Activated T-cell treated with anti-CD3 and anti-CD28 coated beads for 4 hours (primary cell): Measurements from ENCODE around the gene SP140.
"Not testable (repeated sequence)": the region's sequence is repeated elsewhere in the genome, so short reads cannot be mapped to it uniquely, and the experiment has no call there.

Source experiments
- DNase-seq: peaks from one replicate; pipeline ENCODE4 v3.0.0-alpha.2; 2020

The SP140 gene

DNA sequence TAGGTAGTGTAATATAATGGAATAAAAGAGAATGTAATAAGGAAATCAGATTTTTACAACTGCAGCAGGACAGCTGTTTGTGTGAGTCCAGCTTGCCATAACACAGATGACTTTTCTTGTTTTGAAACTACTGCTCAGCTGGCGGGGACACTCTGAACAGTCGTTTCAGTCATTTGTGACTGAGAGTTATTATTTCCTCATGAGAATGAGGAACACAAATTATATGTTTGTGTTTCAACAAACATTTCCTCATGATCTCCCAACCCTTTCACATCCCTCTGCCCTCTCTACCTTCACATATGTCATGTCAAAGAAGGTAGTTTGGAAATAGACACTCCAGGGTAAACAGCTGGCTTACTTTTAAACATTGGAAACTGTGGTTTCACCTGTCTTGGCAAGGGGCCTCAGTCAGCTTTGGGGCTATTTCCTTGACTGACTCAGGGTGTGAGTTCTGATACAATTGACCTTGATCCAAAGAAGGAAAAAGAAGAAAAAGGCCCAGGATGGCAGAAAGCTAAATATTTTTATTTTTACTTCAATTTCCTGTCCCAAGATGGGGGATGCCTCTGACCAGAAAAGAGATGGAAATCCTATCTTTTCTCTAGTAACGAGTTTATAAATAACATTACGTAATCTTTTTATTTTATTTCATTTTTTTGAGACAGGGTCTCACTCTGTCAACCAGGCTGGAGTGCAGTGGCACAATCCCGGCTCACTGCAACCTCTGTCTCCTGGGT, 102.0 kb downstream of the SP140 start:
- no peak for DNase-seq

DNA sequence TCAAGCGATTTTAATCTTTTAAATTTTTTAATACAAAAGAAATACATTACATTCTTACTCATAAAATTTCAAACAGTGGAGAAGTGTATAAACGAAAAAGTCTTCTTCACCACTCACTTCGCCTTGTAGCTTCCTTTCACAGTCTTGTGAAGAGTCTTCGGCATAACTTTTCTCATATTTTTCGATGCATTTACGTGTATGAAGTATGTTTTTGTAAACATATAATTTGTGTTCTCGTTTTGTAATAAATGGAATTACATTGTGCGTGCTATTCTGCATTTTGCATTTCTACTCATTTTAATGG, 102.6 kb downstream of the SP140 start:
- no peak for DNase-seq

DNA sequence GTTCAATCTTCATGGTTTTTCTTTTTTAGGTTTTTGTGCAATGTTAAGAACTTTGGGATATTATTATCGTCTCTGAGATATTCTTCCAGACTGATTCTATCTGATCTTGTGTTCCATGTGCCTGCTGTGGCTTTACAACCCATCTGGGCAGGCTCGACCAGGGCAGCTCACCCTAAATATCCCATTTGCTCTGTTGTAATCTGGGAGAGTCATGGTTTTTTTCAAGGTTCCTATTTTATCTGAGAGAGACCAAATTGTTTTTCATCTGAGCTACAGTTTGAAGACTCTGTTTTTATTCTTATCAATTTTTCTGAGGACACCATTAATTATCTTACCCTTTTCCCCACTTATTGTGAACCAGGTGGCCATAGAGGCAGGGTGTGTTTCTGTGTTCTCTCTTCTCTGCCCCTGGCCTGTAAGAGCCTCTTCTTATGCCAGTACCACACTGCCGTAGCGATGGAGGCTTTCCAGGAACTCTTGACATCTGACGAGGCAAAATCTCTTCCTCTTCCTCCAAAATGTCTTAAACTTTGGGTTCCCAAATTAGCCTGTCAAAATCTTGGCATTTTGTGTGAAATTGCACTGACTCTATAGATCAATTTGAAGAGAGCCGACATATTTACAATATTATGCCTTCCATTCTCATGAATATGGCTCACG, 104.5 kb downstream of the SP140 start:
- no peak for DNase-seq

DNA sequence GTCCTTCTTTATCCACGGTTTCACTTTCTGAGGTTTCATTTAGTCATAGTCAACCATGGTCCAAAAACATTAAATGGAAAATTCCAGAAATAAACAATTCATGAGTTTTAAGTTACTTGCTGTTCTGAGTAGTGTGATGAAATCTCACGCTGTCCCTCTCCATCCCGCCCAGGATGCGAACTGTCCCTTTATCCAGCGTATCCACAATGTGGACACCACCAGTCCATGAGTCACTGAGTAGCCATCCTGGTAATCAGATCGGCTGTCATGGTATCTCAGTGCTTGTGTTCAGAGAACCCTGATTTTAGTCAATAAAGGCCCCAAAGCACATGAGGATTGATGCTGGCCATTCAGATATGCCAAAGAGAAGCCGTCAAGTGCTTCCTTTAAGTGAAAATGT, 105.2 kb downstream of the SP140 start:
- no peak for DNase-seq

DNA sequence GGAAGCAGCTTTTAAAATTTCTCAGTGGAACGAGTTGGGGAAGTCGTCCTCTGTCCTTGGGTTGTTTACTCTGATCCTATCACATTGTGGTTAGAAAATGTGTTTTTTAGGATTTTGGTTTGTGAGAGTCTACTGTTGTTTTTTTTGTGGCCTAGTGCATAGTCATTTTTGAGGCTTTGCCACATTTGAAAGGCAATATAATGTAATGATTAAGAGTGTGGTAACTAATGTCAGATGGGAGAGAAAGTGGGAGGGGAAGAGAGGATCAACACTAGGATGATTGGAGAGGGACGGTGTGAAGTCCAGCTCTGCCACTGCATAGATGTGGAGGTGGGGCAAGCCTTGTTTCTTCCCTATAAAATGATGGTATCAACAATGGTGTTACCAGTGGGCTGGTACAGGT, 109.9 kb downstream of the SP140 start:
- no peak for DNase-seq

DNA sequence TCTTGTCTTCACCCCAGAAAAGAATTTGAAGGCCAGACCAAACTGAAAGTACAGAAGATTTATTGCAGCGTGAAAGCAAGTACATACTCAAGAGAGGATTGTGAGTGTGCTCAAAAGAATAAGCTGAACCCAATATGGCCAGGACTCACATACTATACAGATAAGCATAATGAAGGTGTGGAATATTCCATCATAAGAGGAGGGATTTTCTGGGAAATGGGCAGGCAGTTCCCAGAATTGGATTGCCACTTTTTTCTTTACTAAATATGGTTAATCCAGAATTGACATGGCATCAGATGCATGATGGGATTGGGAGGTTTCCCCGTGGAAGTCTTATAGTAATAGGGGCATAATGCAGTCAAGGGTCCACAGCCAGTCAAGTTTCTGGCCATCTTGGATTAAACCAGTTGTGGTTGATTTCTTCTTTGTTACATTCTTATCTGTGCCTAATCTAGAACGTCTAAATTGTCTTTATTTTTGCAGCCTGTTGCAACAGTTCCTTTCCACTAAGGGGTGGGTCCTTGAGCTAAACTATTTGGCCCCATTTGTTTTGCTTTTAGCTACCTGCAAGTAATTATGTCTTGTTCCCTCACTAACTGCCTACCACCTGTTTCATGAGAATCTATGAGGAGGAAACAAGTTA, 110.4 kb downstream of the SP140 start:
- no peak for DNase-seq

DNA sequence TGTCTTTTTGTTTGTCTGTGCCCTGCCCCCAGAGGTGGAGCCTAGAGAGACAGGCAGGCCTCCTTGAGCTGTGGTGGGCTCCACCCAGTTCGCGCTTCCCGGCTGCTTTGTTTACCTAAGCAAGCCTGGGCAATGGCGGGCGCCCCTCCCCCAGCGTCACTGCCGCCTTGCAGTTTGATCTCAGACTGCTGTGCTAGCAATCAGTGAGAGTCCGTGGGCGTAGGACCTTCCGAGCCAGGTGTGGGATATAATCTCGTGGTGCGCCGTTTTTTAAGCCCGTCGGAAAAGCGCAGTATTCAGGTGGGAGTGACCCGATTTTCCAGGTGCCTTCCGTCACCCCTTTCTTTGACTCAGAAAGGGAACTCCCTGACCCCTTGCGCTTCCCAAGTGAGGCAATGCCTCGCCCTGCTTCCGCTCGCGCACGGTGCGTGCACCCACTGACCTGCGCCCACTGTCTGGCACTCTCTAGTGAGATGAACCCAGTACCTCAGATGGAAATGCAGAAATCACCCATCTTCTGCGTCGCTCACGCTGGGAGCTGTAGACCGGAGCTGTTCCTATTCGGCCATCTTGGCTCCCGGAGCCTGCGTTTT, 116.5 kb downstream of the SP140 start:
- not testable (repeated sequence) for DNase-seq

DNA sequence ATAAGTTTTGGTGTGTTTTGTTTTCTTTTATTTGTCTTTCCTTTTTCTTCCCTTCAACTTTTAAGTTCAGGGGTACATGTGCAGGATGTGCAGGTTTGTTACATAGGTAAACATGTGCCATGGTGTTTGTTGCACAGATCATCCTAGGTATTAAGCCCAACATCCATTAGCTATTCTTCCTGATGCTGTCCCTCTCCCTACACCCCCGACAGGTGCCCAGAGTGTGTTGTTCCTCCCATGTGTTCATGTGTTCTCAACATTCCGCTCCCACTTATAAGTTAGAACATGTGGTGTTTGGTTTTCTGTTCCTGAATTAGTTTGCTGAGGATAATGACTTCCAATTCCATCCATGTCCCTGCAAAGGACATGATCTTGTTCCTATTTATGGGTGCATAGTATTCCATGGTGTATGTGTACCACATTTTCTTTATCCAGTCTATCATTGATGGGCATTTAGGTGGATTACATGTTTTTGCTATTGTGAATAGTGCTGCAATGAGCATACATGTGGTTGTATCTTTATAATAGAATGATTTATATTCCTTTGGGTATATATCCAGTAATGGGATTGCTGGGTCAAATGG, 117.6 kb downstream of the SP140 start:
- not testable (repeated sequence) for DNase-seq

DNA sequence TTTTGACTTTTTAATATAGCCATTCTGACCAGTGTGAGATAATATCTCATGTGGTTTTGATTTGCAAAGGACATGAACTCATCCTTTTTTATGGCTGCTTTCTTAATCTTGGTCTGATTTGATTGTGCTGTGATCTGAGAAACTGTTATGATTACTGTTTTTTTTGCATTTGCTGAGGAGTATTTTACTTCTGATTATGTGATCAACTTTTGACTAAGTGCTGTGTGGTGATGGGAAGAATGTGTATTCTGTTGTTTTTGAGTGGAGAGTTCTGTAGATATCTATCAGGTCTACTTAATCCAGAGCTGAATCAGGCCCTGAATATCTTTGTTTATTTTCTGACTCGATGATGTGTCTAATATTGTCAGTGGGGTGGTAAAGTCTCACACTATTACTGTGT, 118.2 kb downstream of the SP140 start:
- no peak for DNase-seq

DNA sequence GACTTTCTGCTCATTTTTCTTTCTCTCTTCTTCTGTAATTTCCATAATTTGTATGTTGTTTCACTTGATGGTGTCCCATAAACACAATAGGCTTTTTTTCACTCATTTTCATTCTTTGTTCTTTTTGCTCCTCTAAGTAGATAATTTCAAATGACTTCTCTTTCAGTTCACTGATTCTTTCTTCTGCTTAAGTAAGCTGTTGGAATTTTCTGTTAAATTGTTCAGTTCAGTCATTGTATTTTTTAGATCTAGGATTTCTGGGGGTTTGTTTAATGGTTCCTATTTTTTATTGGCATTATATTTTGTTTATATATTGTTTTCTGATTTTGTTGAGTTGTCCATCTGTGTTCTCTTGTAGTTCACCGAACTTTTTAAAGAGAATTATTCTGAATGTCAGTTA, 120.9 kb downstream of the SP140 start:
- DNase-seq: no peak

DNA sequence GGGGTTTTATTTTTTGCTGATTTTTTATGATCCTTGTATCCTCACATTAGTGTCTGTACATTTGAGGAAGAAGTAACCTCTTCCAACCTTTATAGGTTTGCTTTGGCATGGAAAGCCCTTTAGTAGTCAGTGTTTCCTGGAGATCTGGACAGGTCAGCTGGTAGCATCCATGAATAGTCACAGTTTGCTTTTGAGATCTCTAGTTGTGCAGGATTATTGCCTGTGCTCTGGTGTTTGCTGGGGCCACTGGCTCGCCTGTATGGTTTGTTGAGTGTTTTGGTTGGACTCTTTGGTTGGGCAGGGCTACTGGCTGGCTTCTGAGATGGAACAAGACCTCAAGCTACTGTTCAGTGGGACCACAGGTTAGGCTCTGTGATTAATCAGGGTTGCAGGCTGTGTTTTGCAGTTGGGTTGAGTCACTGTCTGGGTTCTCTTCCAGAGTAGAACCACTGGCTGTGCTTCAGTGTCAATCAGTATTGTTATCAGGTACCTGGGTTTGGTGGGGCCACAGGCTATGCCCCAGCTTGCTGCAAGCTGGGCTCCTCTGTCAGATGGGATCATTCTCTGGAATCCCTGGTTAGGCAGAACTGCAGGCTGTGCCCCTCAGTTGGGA, 121.5 kb downstream of the SP140 start:
- DNase-seq: no peak

DNA sequence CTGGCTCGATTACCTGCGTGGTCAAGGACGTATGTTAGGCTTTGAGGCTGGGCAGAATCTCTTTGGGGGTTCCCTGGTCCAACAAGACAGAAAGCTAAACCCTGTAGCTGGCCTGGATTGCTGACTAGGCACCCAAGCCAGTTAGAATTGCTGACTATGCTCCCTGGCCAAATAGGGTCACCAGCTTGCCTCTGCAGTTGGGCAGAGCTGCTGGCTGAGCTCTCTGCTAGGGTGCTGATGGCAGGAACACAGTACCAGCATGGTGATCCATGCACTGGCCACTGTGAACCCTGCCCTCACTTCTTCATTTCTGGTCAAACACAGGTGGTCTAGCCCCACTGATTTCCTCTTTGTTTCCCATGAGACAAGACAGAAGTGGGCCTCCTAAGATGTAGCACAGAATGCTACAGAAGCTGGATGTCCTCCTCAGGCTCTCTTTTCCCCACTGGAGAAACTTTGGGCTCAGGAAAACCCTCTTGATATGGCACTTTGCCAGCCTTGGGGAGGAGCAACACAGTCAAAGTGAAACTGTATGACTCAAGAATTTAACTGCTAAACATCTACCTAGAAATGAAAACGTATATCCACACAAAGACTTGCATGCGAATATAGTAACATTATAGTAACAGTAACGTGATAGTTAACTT, 122.2 kb downstream of the SP140 start:
- DNase-seq: peak; percentile 23

DNA sequence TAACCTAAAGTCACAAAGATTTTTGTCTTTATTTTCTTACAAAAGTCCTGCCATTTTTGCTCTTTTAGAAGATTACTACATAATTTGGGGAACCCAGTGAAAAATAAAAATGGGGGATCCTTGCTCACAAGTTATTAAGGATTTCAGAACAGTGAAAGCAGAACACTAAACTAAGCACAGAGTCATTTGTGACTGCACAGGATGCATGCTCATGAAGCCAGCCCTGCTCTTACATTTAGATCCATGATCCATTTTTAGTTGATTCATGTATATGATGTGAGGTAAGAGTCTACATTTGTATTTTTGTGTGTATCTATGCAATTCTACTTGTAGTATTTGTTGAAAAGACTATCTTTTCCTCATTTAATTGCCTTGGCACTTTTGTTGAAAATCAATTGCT, 123.3 kb downstream of the SP140 start:
- no peak for DNase-seq

DNA sequence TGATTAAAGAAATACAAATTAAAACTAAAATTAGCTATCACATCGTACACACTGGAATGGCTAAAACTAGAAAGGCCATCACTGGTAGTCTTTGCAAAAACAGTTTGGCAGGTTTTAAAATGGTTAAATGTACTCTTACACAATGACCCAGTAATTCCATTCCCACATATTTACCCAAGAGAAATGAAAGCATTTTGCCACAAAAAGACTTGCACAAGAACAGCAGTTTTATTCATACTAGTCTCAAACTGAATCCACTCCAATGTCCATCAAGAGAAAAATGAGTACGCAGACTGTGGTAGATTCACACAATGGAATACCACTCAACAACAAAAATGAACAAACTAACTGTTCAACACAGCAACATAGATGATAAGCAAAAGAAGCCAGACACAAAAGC, 130.5 kb downstream of the SP140 start:
- DNase-seq: no peak

DNA sequence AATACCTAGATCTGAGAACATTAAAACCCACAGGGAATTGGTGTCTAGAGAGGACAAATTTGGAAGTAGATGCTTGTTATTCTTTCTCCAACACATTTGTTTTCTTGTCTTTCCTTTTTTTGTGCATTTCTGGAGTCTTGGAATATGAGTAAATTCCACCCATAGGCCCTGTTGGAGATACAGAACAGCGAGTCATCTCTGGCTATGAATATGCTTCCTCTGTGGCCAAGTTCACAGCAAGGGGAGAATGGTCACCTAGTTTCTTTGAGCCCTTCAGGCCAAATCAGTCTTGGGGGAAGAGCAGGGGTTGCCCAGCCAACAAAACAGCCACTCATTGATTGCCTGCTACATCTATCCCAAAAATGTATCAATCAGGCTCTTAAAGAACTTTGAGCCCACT, 132.8 kb downstream of the SP140 start:
- DNase-seq: no peak

DNA sequence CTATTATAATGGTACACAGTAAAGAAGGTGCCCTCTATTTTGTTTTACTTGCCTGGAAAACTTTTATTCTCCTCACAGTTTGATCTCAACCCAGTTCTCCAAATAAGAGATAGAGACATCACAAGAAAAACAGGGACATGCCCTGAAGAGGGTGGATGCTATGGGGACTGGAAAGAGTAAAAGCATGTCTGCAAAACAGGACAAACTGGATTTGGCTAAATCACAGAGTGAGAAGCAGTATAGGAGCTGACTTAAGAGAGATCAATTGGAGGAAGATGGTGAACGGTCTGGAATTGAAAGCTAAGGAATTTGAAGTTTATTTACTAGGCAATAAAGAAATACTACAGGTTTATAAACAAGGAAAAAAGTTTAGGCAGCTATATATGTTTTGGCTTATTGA, 134.5 kb downstream of the SP140 start:
- no peak for DNase-seq

DNA sequence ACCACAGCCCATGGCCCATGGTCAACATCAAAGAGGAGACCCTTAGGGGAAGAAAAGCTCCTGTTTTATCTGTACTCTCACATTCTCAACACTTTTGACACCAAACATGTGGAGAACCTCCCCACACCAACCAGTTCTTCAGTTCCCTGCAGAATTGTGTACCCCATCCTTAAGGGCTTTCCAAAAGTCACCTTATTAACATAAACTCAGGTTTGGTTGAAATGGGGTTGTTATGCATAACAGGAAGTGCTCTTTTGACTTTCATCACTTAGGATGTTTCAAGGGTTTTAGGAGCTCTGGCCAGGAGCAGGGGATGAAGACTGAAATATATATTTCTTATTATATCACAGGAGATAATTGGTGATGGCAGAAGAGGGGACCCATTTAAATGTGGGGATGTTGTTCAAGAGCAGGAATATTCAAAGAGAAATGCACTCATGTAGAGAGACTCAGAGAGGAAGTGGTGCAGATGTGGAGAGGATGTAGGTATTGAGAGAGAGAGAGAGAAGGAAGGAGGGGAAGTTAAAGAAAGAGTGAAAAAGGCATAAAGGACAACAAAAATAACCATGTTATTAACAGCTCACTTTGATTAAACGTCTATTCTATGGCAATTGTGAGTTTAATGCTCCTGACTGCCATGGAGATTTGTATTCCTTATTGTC, 136.6 kb downstream of the SP140 start:
- DNase-seq: no peak
